Body of pancreas (tissue), 4 donors: ENCODE measurements around the gene POLE3. TPM values are rescaled to one million over a fixed set of nuclear protein-coding genes. Genes with fewer than 3 reads are reported as not detected.

Experiments used
- ATAC-seq: fragments of 150-250 bp; one replicate; pipeline ENCODE4 v1.9.1; 2016
- DNase-seq, 4 donors: peaks; one replicate each; pipeline ENCODE4 v3.0.0-alpha.2; 2019
- H3K27ac ChIP-seq, 4 donors: fragments of 200-600 bp; sonication (generic); 1 replicate in 3 of 4; 2 replicates in 1 of 4; pipeline versions ENCODE4 v1.5.1 to v1.6.1; 2016 to 2019; ENCODE audit warnings: mild to moderate bottlenecking in 1 of 4, mixed read lengths in 1 of 4, moderate library complexity in 1 of 4
- H3K27me3 ChIP-seq, 2 donors: fragments of 200-600 bp; sonication (generic); one replicate each; pipeline ENCODE4 v1.6.0; 2016; ENCODE audit warnings: mild to moderate bottlenecking in 1 of 2
- H3K36me3 ChIP-seq, 2 donors: fragments of 200-600 bp; sonication (generic); replicated peaks in 1 of 2; 2 replicates each; pipeline ENCODE4 v1.5.1; 2016; ENCODE audit warnings: low read depth in 2 of 2; ENCODE audit not compliant: insufficient read depth in 1 of 2
- H3K4me1 ChIP-seq: fragments of 200-600 bp; sonication (generic); one replicate; pipeline ENCODE4 v1.6.0; 2016
- H3K4me3 ChIP-seq, 2 donors: fragments of 200-600 bp; sonication (generic); 1 replicate in 1 of 2; 2 replicates in 1 of 2; pipeline ENCODE4 v1.5.1; 2016 to 2019
- H3K9me3 ChIP-seq, 3 donors: fragments of 200-600 bp; sonication (generic); 1 replicate in 2 of 3; 2 replicates in 1 of 3; pipeline ENCODE4 v1.5.1; 2016
- POLR2A ChIP-seq, 3 donors: fragments of 450-650 bp; IDR thresholded peaks; one replicate each; pipeline ENCODE4 v1.6.1; 2016; ENCODE audit warnings: antibody characterized with exemption in 3 of 3, mild to moderate bottlenecking in 2 of 3
- WGBS, 2 donors: methylation state at CpG; one replicate each; pipeline ENCODE4 v1.1.5; 2017; 5-methylcytosine and 5-hydroxymethylcytosine counted together
- intact Hi-C: fragments of 100-400 bp; cut with DNase I; formaldehyde crosslinking; loops from one replicate; pipeline ENCODE4 v1.15.1; 2023
- total RNA-seq, 2 donors: library from RNA; depleted of rRNA; stranded (reverse); fragments of >200 nt; gene quantifications; one replicate each; pipeline ENCODE4 v1.1.0, GENCODE V29; 2016
- TF ChIP-seq, protein P1 (sequence below), 7 experiments: fragments of 450-650 bp in 4 of 7; fragments of 200-600 bp in 3 of 7; sonication (generic) in 3 of 7; IDR thresholded peaks; one replicate each; pipeline ENCODE4 v1.5.1; 2016 to 2019; ENCODE audit warnings: antibody characterized with exemption in 7 of 7

POLE3 gene
- total RNA-seq, 2 donors from 2014 or later = 13.8 to 17.6 TPM

GRCh38 chr9:113421726-113422125 is 11.3 kb upstream of the POLE3 start:
- no peaks in the 10 kb centered on the region for H3K27me3 ChIP-seq
- H3K9me3 ChIP-seq = no peaks in the 10 kb centered on the region
- H3K4me3 ChIP-seq = no peak overlapping the region
- intact Hi-C loops = no loop called here
- TF ChIP-seq POLR2A (IDR thresholded peaks at IDR 0.05) = no peak
- TF ChIP-seq, protein P1, sequence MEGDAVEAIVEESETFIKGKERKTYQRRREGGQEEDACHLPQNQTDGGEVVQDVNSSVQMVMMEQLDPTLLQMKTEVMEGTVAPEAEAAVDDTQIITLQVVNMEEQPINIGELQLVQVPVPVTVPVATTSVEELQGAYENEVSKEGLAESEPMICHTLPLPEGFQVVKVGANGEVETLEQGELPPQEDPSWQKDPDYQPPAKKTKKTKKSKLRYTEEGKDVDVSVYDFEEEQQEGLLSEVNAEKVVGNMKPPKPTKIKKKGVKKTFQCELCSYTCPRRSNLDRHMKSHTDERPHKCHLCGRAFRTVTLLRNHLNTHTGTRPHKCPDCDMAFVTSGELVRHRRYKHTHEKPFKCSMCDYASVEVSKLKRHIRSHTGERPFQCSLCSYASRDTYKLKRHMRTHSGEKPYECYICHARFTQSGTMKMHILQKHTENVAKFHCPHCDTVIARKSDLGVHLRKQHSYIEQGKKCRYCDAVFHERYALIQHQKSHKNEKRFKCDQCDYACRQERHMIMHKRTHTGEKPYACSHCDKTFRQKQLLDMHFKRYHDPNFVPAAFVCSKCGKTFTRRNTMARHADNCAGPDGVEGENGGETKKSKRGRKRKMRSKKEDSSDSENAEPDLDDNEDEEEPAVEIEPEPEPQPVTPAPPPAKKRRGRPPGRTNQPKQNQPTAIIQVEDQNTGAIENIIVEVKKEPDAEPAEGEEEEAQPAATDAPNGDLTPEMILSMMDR (IDR thresholded peaks at IDR 0.05) = no peak
- no peaks in the 10 kb centered on the region for H3K4me1 ChIP-seq
- ATAC-seq (no peak), DNase-seq (no peak)
- WGBS, 2 donors = 61 to 64% methylated on average over 3 of the region's 3 CpGs
- no peaks in the 10 kb centered on the region for H3K36me3 ChIP-seq
- no peak overlapping the region for H3K27ac ChIP-seq

DNA sequence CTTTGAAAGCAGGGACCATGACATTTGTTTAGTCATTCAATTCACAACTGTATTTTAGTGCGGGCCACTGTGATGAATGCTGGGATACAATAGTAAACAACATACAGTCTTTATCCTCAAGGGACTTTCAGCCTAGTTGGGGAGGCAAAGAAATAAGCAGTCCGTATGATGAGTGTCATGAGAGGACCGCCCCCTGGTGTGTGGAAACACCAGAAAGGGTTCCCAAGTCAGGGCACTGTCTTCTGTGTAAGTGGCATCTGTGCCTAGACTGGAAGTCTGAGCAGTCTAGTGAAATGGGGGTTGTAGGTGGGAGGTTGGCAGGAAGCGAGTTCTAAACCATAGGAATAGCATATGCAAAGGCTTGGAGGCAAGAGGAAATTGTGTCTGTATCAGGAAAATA is 6.9 kb upstream of the POLE3 start:
- ATAC-seq (no peak), DNase-seq (no peak)
- Histone ChIP-seq H3K4me1 (no peaks in the 10 kb centered on the region), H3K4me3 (no peak overlapping the region), H3K36me3 (no peaks in the 10 kb centered on the region), H3K9me3 (no peaks in the 10 kb centered on the region), H3K27me3 (no peaks in the 10 kb centered on the region), H3K27ac (no peak overlapping the region)
- TF ChIP-seq, protein P1 (IDR thresholded peaks at IDR 0.05) = no peak
- no peak for TF ChIP-seq POLR2A (IDR thresholded peaks at IDR 0.05)
- intact Hi-C loops = no loop called here
- WGBS, 2 donors = 72 to 75% methylated on average over 4 of the region's 4 CpGs

GRCh38 chr9:113416149-113416721 is 5.8 kb upstream of the POLE3 start:
- ATAC-seq (no peak), DNase-seq (peak in 1 of 4 donors; percentile 30)
- TF ChIP-seq POLR2A (IDR thresholded peaks at IDR 0.05) = no peak
- TF ChIP-seq, protein P1 (IDR thresholded peaks at IDR 0.05) = no peak
- Histone ChIP-seq H3K36me3 (no peaks in the 10 kb centered on the region), H3K4me1 (peaks cover 6% of the 10 kb centered on the region), H3K27ac (no peak overlapping the region), H3K9me3 (no peaks in the 10 kb centered on the region), H3K4me3 (no peak overlapping the region), H3K27me3 (no peaks in the 10 kb centered on the region)
- intact Hi-C loops = no loop called here
- WGBS, 2 donors = 56 to 57% methylated on average over 3 of the region's 3 CpGs

GRCh38 chr9:113409883-113410206 is 630 bp downstream of the POLE3 start:
- WGBS, 2 donors = 0% methylated on average over 2 to 20 of the region's 20 CpGs
- ATAC-seq (no peak), DNase-seq (no peak)
- Histone ChIP-seq H3K4me3 (peak overlapping the region; percentile 53 to 71), H3K9me3 (no peaks in the 10 kb centered on the region), H3K27me3 (no peaks in the 10 kb centered on the region), H3K36me3 (no peaks in the 10 kb centered on the region), H3K4me1 (peaks cover 23% of the 10 kb centered on the region), H3K27ac (peak overlapping the region; percentile 93 to 98 (median 94))
- TF ChIP-seq POLR2A (IDR thresholded peaks at IDR 0.05) = no peak
- TF ChIP-seq, protein P1 (IDR thresholded peaks at IDR 0.05) = no peak
- intact Hi-C loops = loop anchor here (5.0 kb wide), 3 partner anchors 38 to 138 kb away; no protein-coding TSS in a partner anchor

- Histone ChIP-seq H3K27me3 (no peaks in the 10 kb centered on the region), H3K4me3 (peak overlapping the region; percentile 53 to 71), H3K4me1 (peaks cover 23% of the 10 kb centered on the region), H3K9me3 (no peaks in the 10 kb centered on the region), H3K36me3 (no peaks in the 10 kb centered on the region), H3K27ac (peak overlapping the region in 3 of 4 donors; percentile 93 to 98 (median 95))
- 28 to 29% methylated on average over 10 of the region's 10 CpGs for WGBS, 2 donors
- ATAC-seq = no peak
- TF ChIP-seq, protein P1 (IDR thresholded peaks at IDR 0.05) = no peak
- TF ChIP-seq POLR2A (IDR thresholded peaks at IDR 0.05) = no peak
- DNase-seq = no peak
- intact Hi-C loops = loop anchor here (5.0 kb wide), 2 partner anchors 37 to 97 kb away; no protein-coding TSS in a partner anchor
Observed at GRCh38 chr9:113409481-113409880, 994 bp downstream of the POLE3 start.
